Uterus (tissue), 4 donors: ENCODE measurements around the gene KCNA10. TPM values are rescaled to one million over a fixed set of nuclear protein-coding genes. Genes with fewer than 3 reads are reported as not detected.

Experiments used
- DNase-seq, 2 donors: peaks; one replicate each; pipeline ENCODE4 v3.0.0-alpha.2; 2019 to 2020
- H3K27ac ChIP-seq, 2 donors: fragments of 200-600 bp; sonication (generic); 1 replicate in 1 of 2; 2 replicates in 1 of 2; pipeline ENCODE4 v1.5.1; 2016 to 2018
- H3K27me3 ChIP-seq, 2 donors: fragments of 200-600 bp; sonication (generic); one replicate each; pipeline ENCODE4 v1.5.1; 2018 to 2019; ENCODE audit warnings: control low read depth in 1 of 2
- H3K36me3 ChIP-seq, 2 donors: fragments of 200-600 bp; sonication (generic); one replicate each; pipeline ENCODE4 v1.5.1; 2019; ENCODE audit warnings: control low read depth in 1 of 2
- H3K4me1 ChIP-seq, 2 donors: fragments of 200-600 bp; sonication (generic); one replicate each; pipeline ENCODE4 v1.5.1; 2018 to 2019; ENCODE audit warnings: control low read depth in 1 of 2
- H3K4me3 ChIP-seq, 2 donors: fragments of 200-600 bp; sonication (generic); 1 replicate in 1 of 2; 2 replicates in 1 of 2; pipeline ENCODE4 v1.5.1; 2018 to 2019; ENCODE audit warnings: mild to moderate bottlenecking in 1 of 2
- H3K9me3 ChIP-seq, 2 donors: fragments of 200-600 bp; sonication (generic); one replicate each; pipeline ENCODE4 v1.5.1; 2019; ENCODE audit warnings: control low read depth in 1 of 2
- POLR2A ChIP-seq, 2 donors: fragments of 450-650 bp; IDR thresholded peaks; one replicate each; pipeline ENCODE4 v1.6.1; 2016; ENCODE audit warnings: antibody characterized with exemption in 2 of 2, mild to moderate bottlenecking in 1 of 2, moderate library complexity in 1 of 2
- intact Hi-C: fragments of 100-400 bp; cut with DNase I; formaldehyde crosslinking; loops from one replicate; pipeline ENCODE4 v1.15.1; 2023; ENCODE audit warnings: low total_unique reads
- total RNA-seq, 4 donors: library from RNA; depleted of rRNA in 3 of 4; stranded (reverse); fragments of >200 nt in 3 of 4; gene quantifications; one replicate each; pipeline versions ENCODE4 v1.1.0 to v1.2.4, GENCODE V29; 2014 to 2023
- TF ChIP-seq, protein P1 (sequence below), 4 experiments: fragments of 200-600 bp in 2 of 4; fragments of 450-650 bp in 2 of 4; sonication (generic) in 2 of 4; IDR thresholded peaks; one replicate each; pipeline ENCODE4 v1.5.1; 2016 to 2019; ENCODE audit warnings: antibody characterized with exemption in 4 of 4, mild to moderate bottlenecking in 2 of 4, moderate library complexity in 1 of 4
- donor health status: DM: yes; HTN: yes; CAD: no.

KCNA10 gene
- total RNA-seq, 4 donors from 2014 or later: not detected

DNA sequence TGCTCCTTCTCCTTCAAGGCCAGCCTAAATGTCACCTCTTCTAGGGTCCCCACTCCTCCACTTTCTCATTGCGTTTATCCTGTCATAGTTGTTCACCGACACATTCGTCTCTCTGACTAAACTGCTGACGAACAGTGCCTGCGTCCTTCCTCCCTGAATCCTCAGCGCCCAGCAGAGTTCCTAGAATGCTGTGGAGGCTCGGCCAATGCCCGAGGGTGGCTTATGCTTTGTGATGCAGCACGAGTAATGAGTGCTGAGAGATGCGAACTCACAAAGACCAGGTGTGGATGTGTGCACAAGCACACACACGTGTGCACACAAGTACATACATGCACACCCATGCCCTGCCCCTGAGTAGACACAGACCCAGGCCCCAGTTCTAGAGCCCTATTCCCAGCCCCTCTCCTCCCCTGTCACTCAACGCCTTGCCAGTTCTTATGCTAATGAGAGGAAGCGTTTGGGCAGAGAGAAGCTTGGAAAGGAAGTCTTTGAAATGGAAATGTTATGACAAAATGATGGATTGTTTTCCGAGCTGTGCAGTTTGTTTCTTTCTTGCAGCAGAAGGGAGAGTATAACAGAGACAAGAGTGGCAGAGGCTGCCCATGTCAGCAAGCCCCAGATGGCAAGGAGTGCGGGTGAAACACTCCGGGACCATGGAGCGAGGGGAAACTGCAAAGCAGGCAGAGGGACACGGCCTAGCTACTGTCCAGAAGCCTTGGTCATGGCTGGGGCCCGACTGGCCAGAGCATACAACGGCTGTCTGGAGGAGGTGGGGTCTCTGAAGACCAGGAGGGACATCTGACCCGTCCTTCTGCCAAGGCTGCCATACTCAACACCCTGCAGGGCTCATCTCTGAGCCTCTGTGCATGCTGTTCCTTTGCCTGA is 24.2 kb downstream of the KCNA10 start:
- H3K4me1 ChIP-seq: no peaks in the 10 kb centered on the region
- H3K27ac ChIP-seq: no peak overlapping the region

DNA sequence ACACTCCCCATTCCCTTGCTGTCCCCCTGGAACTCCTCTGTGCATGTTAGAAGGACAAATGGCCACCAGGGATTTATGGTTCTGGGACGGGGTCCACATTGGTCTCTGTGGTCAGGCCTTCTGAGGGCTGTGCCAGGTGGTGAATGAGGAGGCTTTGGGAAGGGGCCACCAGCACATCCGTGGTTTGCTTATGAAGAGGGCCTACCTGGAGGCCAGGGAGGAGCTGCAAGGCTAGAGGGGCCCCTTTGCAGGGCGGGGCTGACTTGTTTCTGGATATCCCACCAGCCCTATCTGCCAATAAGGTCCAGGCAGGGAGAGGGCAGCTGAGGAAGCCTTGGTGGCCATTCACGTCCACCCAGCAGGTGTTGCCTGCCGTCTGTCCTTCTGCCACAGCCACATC is 24.9 kb downstream of the KCNA10 start:
- no peaks in the 10 kb centered on the region for H3K27me3 ChIP-seq
- no peaks in the 10 kb centered on the region for H3K9me3 ChIP-seq
- H3K36me3 ChIP-seq: no peaks in the 10 kb centered on the region
- intact Hi-C loops: no loop called here
- DNase-seq: no peak
- H3K27ac ChIP-seq: no peak overlapping the region
- H3K4me3 ChIP-seq: no peak overlapping the region
- TF ChIP-seq POLR2A (IDR thresholded peaks at IDR 0.05): no peak
- no peaks in the 10 kb centered on the region for H3K4me1 ChIP-seq

More for the DNA sequence above, 24.2 kb downstream of the KCNA10 start:
- TF ChIP-seq, protein P1, sequence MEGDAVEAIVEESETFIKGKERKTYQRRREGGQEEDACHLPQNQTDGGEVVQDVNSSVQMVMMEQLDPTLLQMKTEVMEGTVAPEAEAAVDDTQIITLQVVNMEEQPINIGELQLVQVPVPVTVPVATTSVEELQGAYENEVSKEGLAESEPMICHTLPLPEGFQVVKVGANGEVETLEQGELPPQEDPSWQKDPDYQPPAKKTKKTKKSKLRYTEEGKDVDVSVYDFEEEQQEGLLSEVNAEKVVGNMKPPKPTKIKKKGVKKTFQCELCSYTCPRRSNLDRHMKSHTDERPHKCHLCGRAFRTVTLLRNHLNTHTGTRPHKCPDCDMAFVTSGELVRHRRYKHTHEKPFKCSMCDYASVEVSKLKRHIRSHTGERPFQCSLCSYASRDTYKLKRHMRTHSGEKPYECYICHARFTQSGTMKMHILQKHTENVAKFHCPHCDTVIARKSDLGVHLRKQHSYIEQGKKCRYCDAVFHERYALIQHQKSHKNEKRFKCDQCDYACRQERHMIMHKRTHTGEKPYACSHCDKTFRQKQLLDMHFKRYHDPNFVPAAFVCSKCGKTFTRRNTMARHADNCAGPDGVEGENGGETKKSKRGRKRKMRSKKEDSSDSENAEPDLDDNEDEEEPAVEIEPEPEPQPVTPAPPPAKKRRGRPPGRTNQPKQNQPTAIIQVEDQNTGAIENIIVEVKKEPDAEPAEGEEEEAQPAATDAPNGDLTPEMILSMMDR (IDR thresholded peaks at IDR 0.05): no peak
- TF ChIP-seq POLR2A (IDR thresholded peaks at IDR 0.05): no peak
- no peaks in the 10 kb centered on the region for H3K27me3 ChIP-seq
- no peak for DNase-seq
- H3K9me3 ChIP-seq: no peaks in the 10 kb centered on the region
- no peak overlapping the region for H3K4me3 ChIP-seq
- H3K36me3 ChIP-seq: no peaks in the 10 kb centered on the region
- intact Hi-C loops: no loop called here

DNA sequence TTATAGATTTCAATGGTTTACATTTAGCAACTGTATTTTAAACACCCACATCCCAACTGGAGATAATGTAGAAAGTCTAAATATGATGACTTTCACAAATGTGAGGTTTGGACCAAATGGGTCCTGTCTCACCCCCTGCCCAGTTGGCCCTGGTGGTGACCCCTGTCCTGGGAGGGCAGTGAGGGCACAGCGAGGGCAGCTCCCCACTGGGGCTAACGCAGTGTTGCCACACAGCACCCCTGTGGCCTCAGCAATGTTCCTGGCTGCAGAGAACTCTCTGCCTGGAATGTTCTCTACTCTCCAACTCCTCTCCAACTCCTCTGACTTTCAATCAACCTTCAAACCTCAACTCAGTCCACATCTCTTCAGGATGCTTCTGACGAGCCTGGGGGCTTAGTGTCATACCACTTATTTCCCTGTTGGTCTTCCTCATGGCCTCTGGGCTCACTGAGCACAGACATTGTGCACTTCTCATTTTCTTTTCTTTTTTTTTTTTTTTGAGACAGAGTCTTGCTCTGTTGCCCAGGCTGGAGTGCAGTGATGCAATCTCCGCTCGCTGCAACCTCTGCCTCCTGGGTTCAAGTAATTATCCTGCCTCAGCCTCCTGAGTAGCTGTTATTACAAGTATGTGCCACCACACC is 25.8 kb downstream of the KCNA10 start:
- H3K36me3 ChIP-seq: no peaks in the 10 kb centered on the region
- H3K27me3 ChIP-seq: no peaks in the 10 kb centered on the region
- no peak for TF ChIP-seq POLR2A (IDR thresholded peaks at IDR 0.05)
- TF ChIP-seq, protein P1 (IDR thresholded peaks at IDR 0.05): no peak
- no peak overlapping the region for H3K27ac ChIP-seq
- intact Hi-C loops: no loop called here
- H3K4me1 ChIP-seq: no peaks in the 10 kb centered on the region
- no peak for DNase-seq
- H3K4me3 ChIP-seq: no peak overlapping the region
- H3K9me3 ChIP-seq: no peaks in the 10 kb centered on the region

GRCh38 chr1:110492573-110492972 is 26.4 kb downstream of the KCNA10 start:
- Histone ChIP-seq H3K9me3 (no peaks in the 10 kb centered on the region), H3K27me3 (no peaks in the 10 kb centered on the region), H3K4me1 (no peaks in the 10 kb centered on the region), H3K27ac (no peak overlapping the region), H3K4me3 (no peak overlapping the region), H3K36me3 (no peaks in the 10 kb centered on the region)
- DNase-seq: no peak
- intact Hi-C loops: no loop called here
- TF ChIP-seq POLR2A (IDR thresholded peaks at IDR 0.05): no peak
- TF ChIP-seq, protein P1 (IDR thresholded peaks at IDR 0.05): no peak

DNA sequence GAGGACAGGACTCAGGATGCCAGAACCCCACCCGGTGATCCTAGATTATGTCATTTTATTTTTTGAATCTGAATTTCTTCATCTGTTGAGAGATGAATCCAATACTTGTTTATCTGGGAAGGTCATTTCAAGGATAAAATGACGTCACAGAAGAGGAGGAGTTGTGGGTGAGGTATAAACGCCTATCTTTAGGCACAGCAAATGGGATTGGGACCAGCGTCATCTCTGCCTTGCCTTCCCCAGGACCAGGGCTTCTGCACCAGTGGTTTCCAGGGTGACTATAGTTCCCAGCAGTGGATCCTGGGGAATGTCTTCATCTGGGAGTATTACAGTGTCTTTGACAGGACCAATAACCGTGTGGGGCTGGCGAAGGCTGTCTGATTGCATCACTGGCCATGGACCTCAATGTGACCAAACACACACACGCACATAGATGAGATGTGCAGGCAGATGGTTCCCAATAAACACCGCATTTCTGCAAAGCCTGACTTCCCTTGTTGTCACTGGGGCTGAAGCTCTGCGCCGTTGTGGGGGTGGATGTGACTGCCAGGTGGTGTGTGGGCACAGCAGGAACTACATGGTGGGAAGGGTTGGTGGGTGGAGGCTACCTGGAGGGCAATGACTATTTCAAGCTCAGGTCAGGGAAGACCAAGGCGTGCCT is 28.1 kb downstream of the KCNA10 start:
- no peak for TF ChIP-seq POLR2A (IDR thresholded peaks at IDR 0.05)
- TF ChIP-seq, protein P1 (IDR thresholded peaks at IDR 0.05): no peak
- no peak overlapping the region for H3K27ac ChIP-seq
- intact Hi-C loops: no loop called here
- H3K4me1 ChIP-seq: no peaks in the 10 kb centered on the region
- H3K4me3 ChIP-seq: no peak overlapping the region
- H3K36me3 ChIP-seq: no peaks in the 10 kb centered on the region
- H3K9me3 ChIP-seq: no peaks in the 10 kb centered on the region
- H3K27me3 ChIP-seq: no peaks in the 10 kb centered on the region
- DNase-seq: no peak
